ENCODE data around the gene KIAA1328. TPM values are rescaled to one million over a fixed set of nuclear protein-coding genes. Genes with fewer than 3 reads are reported as not detected.

KIAA1328 gene
- total RNA-seq, 4 donors from 2014 or later = 11.3 to 26.1 (median 15.3) TPM

GRCh38 chr18:37188016-37188791, 359.3 kb downstream of the KIAA1328 start:
- TF ChIP-seq EP300 (IDR thresholded peaks at IDR 0.05) (no peak), POLR2AphosphoS5 (IDR thresholded peaks at IDR 0.05) (no peak), CTCF (IDR thresholded peaks at IDR 0.05) (no peak)
- Histone ChIP-seq H3K4me1 (no peaks in the 10 kb centered on the region), H3K27ac (no peak overlapping the region), H3K27me3 (no peaks in the 10 kb centered on the region), H3K4me3 (no peak overlapping the region), H3K9me3 (no peaks in the 10 kb centered on the region), H3K36me3 (no peaks in the 10 kb centered on the region)
- ATAC-seq = no peak
- WGBS, 2 donors (ENCODE audit: low coverage in 1 of 2) = 81 to 91% methylated on average over 4 of the region's 4 CpGs

- WGBS, 2 donors (ENCODE audit: low coverage in 1 of 2) = 100% methylated on average over 1 to 2 of the region's 2 CpGs
- Histone ChIP-seq H3K36me3 (peaks cover 0 to under 1% of the 10 kb centered on the region in 2 donors), H3K4me3 (no peak overlapping the region), H3K27me3 (no peaks in the 10 kb centered on the region), H3K4me1 (no peaks in the 10 kb centered on the region), H3K27ac (no peak overlapping the region), H3K9me3 (peaks cover 0 to 12% (median 0%) of the 10 kb centered on the region in 3 donors)
- TF ChIP-seq EP300 (IDR thresholded peaks at IDR 0.05) = no peak
- TF ChIP-seq CTCF (IDR thresholded peaks at IDR 0.05) = no peak
- no peak for TF ChIP-seq POLR2A (IDR thresholded peaks at IDR 0.05)
- no peak for TF ChIP-seq POLR2AphosphoS5 (IDR thresholded peaks at IDR 0.05)
- no peak for ATAC-seq
Observed at GRCh38 chr18:37199741-37200140, 370.8 kb downstream of the KIAA1328 start.

GRCh38 chr18:37207343-37207742, 378.4 kb downstream of the KIAA1328 start:
- no peak for ATAC-seq
- WGBS, 2 donors (ENCODE audit: low coverage in 1 of 2) = 67 to 89% methylated on average over 1 of the region's 1 CpG
- H3K4me1 ChIP-seq = no peaks in the 10 kb centered on the region

GRCh38 chr18:37210781-37211180, 381.9 kb downstream of the KIAA1328 start:
- H3K36me3 ChIP-seq = no peaks in the 10 kb centered on the region
- no peaks in the 10 kb centered on the region for H3K27me3 ChIP-seq
- peaks cover 0 to 12% (median 0%) of the 10 kb centered on the region in 3 donors for H3K9me3 ChIP-seq
- H3K4me3 ChIP-seq = no peak overlapping the region
- H3K27ac ChIP-seq = no peak overlapping the region
- no peaks in the 10 kb centered on the region for H3K4me1 ChIP-seq
- no peak for ATAC-seq
- no peak for TF ChIP-seq EP300 (IDR thresholded peaks at IDR 0.05)
- TF ChIP-seq POLR2AphosphoS5 (IDR thresholded peaks at IDR 0.05) = no peak
- TF ChIP-seq POLR2A (IDR thresholded peaks at IDR 0.05) = no peak
- no peak for TF ChIP-seq CTCF (IDR thresholded peaks at IDR 0.05)
- 71 to 91% methylated on average over 1 of the region's 1 CpG for WGBS, 2 donors (ENCODE audit: low coverage in 1 of 2)

More at GRCh38 chr18:37207343-37207742, 378.4 kb downstream of the KIAA1328 start:
- Histone ChIP-seq H3K27me3 (no peaks in the 10 kb centered on the region), H3K36me3 (peaks cover 0 to 10% of the 10 kb centered on the region in 2 donors), H3K27ac (no peak overlapping the region), H3K4me3 (no peak overlapping the region), H3K9me3 (peaks cover 0 to 12% (median 0%) of the 10 kb centered on the region in 3 donors)
- no peak for TF ChIP-seq POLR2AphosphoS5 (IDR thresholded peaks at IDR 0.05)
- no peak for TF ChIP-seq CTCF (IDR thresholded peaks at IDR 0.05)
- TF ChIP-seq EP300 (IDR thresholded peaks at IDR 0.05) = no peak
- TF ChIP-seq POLR2A (IDR thresholded peaks at IDR 0.05) = no peak
